MCF 10A (cell line): ENCODE data around the gene WLS. TPM values are rescaled to one million over a fixed set of nuclear protein-coding genes. Genes with fewer than 3 reads are reported as not detected.
A peak's percentile ranks its signal among the peaks of the same experiment; 100 is the strongest.

ENCODE experiments used
- BruUV-seq: library from RNA; stranded (reverse); fragments of 400-500 nt; replicated peaks from 2 replicates; lab custom pipeline; 2021; lab: Mats Ljungman, UMichigan
- CTCF ChIA-PET: fragments of 300-600 bp; sonication (Branson Sonifier 250); formaldehyde crosslinking; extraction: SDS; loops from one replicate; lab custom pipeline; 2021; ENCODE audit warnings: antibody characterized with exemption, inconsistent platforms; lab: Yijun Ruan, JAX
- POLR2A ChIA-PET: fragments of 300-600, 350-650 bp; sonication (Branson Sonifier 250); formaldehyde crosslinking; extraction: SDS; loops from one replicate; lab custom pipeline; 2020; ENCODE audit warnings: antibody characterized with exemption, inconsistent platforms; lab: Yijun Ruan, JAX
- DNase-seq: peaks from one replicate; pipeline ENCODE4 v3.0.0-alpha.2; 2018; ENCODE audit not compliant: unreplicated experiment
- H3K27ac Mint-ChIP-seq: one replicate; pipeline ENCODE4 v1.8.0; 2022; ENCODE audit warnings: mild to moderate bottlenecking, low read depth, mixed read lengths; ENCODE audit not compliant: unreplicated experiment
- H3K27me3 Mint-ChIP-seq: one replicate; pipeline ENCODE4 v1.8.0; 2022; ENCODE audit warnings: mixed read lengths; ENCODE audit not compliant: insufficient read depth, unreplicated experiment
- H3K36me3 Mint-ChIP-seq: one replicate; pipeline ENCODE4 v1.8.0; 2022; ENCODE audit warnings: mild to moderate bottlenecking, moderate library complexity, mixed read lengths; ENCODE audit not compliant: insufficient read depth, unreplicated experiment
- H3K4me1 Mint-ChIP-seq: one replicate; pipeline ENCODE4 v1.8.0; 2022; ENCODE audit warnings: mixed read lengths; ENCODE audit not compliant: insufficient read depth, unreplicated experiment
- H3K4me3 Mint-ChIP-seq: one replicate; pipeline ENCODE4 v1.8.0; 2022; ENCODE audit warnings: mild to moderate bottlenecking, moderate library complexity, mixed read lengths; ENCODE audit not compliant: unreplicated experiment
- H3K9me3 Mint-ChIP-seq: one replicate; pipeline ENCODE4 v1.8.0; 2022; ENCODE audit warnings: mixed read lengths; ENCODE audit not compliant: unreplicated experiment
- CTCF ChIP-seq: fragments of 200-600 bp; IDR thresholded peaks from one replicate; pipeline ENCODE4 v1.8.0; 2022; ENCODE audit warnings: antibody characterized with exemption, mild to moderate bottlenecking; ENCODE audit not compliant: unreplicated experiment
- intact Hi-C: fragments of 100-400 bp; cut with micrococcal nuclease; formaldehyde crosslinking; loops from 2 replicates; pipeline ENCODE4 v1.14.1; 2022
- total RNA-seq: library from RNA; stranded (reverse); gene quantifications from 2 replicates; pipeline ENCODE4 v1.2.3, GENCODE V29; 2022

Gene WLS
- total RNA-seq, 1 experiment from 2014 or later = 37.8 TPM

- no peak overlapping the region for H3K4me3 Mint-ChIP-seq
- POLR2A ChIA-PET = interaction anchor here (0.6 kb wide), 1 partner anchor 1464 kb away, joined by 3 read pairs; no protein-coding TSS in a partner anchor
- no peak overlapping the region for H3K27ac Mint-ChIP-seq
- intact Hi-C loops = no loop called here
- no peak for DNase-seq
- no peaks in the 10 kb centered on the region for H3K9me3 Mint-ChIP-seq
- H3K27me3 Mint-ChIP-seq = no peaks in the 10 kb centered on the region
- no peak for TF ChIP-seq CTCF
- BruUV-seq = no TSS peak
- no peaks in the 10 kb centered on the region for H3K4me1 Mint-ChIP-seq
- H3K36me3 Mint-ChIP-seq = no peaks in the 10 kb centered on the region
- CTCF ChIA-PET = no interaction called here
Observed at GRCh38 chr1:68254667-68255226, 22.4 kb upstream of the WLS start.

GRCh38 chr1:68237040-68237439, 4.7 kb upstream of the WLS start:
- no peak overlapping the region for H3K27ac Mint-ChIP-seq
- no peak for DNase-seq
- no peaks in the 10 kb centered on the region for H3K9me3 Mint-ChIP-seq
- no peaks in the 10 kb centered on the region for H3K4me1 Mint-ChIP-seq
- BruUV-seq = no TSS peak
- intact Hi-C loops = no loop called here
- H3K27me3 Mint-ChIP-seq = no peaks in the 10 kb centered on the region
- H3K36me3 Mint-ChIP-seq = no peaks in the 10 kb centered on the region
- H3K4me3 Mint-ChIP-seq = no peak overlapping the region
- no peak for TF ChIP-seq CTCF
- CTCF ChIA-PET = no interaction called here
- POLR2A ChIA-PET = no interaction called here

- H3K4me3 Mint-ChIP-seq = no peak overlapping the region
- intact Hi-C loops = loop anchor here (5.0 kb wide), 2 partner anchors 93 to 148 kb away; no protein-coding TSS in a partner anchor
Observed at GRCh38 chr1:68234094-68234493, 1.8 kb upstream of the WLS start.

GRCh38 chr1:68233202-68233601, 879 bp upstream of the WLS start:
- intact Hi-C loops = loop anchor here (2.0 to 5.0 kb wide), 3 partner anchors 34 to 149 kb away; no protein-coding TSS in a partner anchor
- no peak overlapping the region for H3K27ac Mint-ChIP-seq
- H3K4me3 Mint-ChIP-seq = peak overlapping the region; percentile 91
- no peak for TF ChIP-seq CTCF
- H3K27me3 Mint-ChIP-seq = no peaks in the 10 kb centered on the region
- H3K36me3 Mint-ChIP-seq = no peaks in the 10 kb centered on the region
- DNase-seq = no peak
- peaks cover 19% of the 10 kb centered on the region for H3K4me1 Mint-ChIP-seq
- ChIA-PET POLR2A (interaction anchor here (0.6 to 4.6 kb wide), 8 partner anchors 9 to 59 kb away, joined by 3 to 70 read pairs (median 13); no protein-coding TSS in a partner anchor), CTCF (interaction anchor here (1.6 to 2.7 kb wide), 5 partner anchors 59 to 116 kb away, joined by 6 to 20 read pairs (median 12); no protein-coding TSS in a partner anchor)
- BruUV-seq = no TSS peak
- H3K9me3 Mint-ChIP-seq = no peaks in the 10 kb centered on the region

More at GRCh38 chr1:68234094-68234493, 1.8 kb upstream of the WLS start:
- H3K27me3 Mint-ChIP-seq = no peaks in the 10 kb centered on the region
- H3K27ac Mint-ChIP-seq = no peak overlapping the region
- H3K36me3 Mint-ChIP-seq = no peaks in the 10 kb centered on the region
- ChIA-PET CTCF (no interaction called here), POLR2A (no interaction called here)
- DNase-seq = no peak
- BruUV-seq = no TSS peak
- peaks cover 18% of the 10 kb centered on the region for H3K4me1 Mint-ChIP-seq
- H3K9me3 Mint-ChIP-seq = no peaks in the 10 kb centered on the region
- no peak for TF ChIP-seq CTCF
